OCI-LY1 (cell line): ENCODE data around the gene CBX7.

Source experiments
- CTCF ChIP-seq: fragments of 200-600 bp; sonication (generic), shearing (Covaris generic); IDR thresholded peaks from 2 replicates; pipeline ENCODE4 v1.5.1; 2017; ENCODE audit warnings: mild to moderate bottlenecking, antibody characterized with exemption, low read length, moderate library complexity, mixed read lengths
- EZH2 ChIP-seq: fragments of 200-600 bp; sonication (generic), shearing (Covaris generic); IDR thresholded peaks from 2 replicates; pipeline ENCODE4 v1.8.0; 2017; ENCODE audit warnings: borderline replicate concordance, mixed run types, mild to moderate bottlenecking, antibody characterized with exemption, low read length, moderate library complexity, mixed read lengths

GRCh38 chr22:39176714-39177455 is 24.4 kb upstream of the CBX7 start:
- TF ChIP-seq CTCF: no peak
- TF ChIP-seq EZH2: no peak
